ENCODE data around the gene FAM156A.
"Not testable (repeated sequence)": the region's sequence is repeated elsewhere in the genome, so short reads cannot be mapped to it uniquely, and the experiment has no call there.

The FAM156A gene

GRCh38 chrX:52906072-52906471 lies 52.2 kb downstream of the FAM156A start:
- not testable (repeated sequence) for H3K4me3 ChIP-seq (ENCODE audit: low read length in 2 of 2); H3K14ac ChIP-seq (ENCODE audit: low read length); H3K4me2 ChIP-seq (ENCODE audit: insufficient read depth, low read length, poor library complexity, severe bottlenecking); H3K27me3 ChIP-seq (ENCODE audit: control insufficient read depth in 3 of 3, insufficient read depth in 3 of 3, low read depth in 1 of 3, low read length in 3 of 3); H3K4ac ChIP-seq (ENCODE audit: low read length); H3K23ac ChIP-seq (ENCODE audit: low read depth, low read length, poor library complexity); H4K8ac ChIP-seq (ENCODE audit: low read depth, low read length); H4K91ac ChIP-seq (ENCODE audit: low read depth, low read length, poor library complexity); H3K27ac ChIP-seq (replicated peaks; ENCODE audit: low read length); H2AK5ac ChIP-seq (ENCODE audit: low read depth, low read length); DNase-seq (ENCODE audit: low spot score); H3K79me1 ChIP-seq (ENCODE audit: low read depth, low read length); H2BK5ac ChIP-seq (ENCODE audit: low read length); H2BK12ac ChIP-seq (ENCODE audit: low read length); H3K9ac ChIP-seq (ENCODE audit: low read depth, low read length, poor library complexity); H2BK120ac ChIP-seq (ENCODE audit: low read depth, low read length); H3K9me3 ChIP-seq (replicated peaks in 1 of 2; ENCODE audit: control insufficient read depth in 2 of 2, insufficient read depth in 1 of 2, low read depth in 1 of 2, low read length in 2 of 2); H3K18ac ChIP-seq (ENCODE audit: low read length); H3K4me1 ChIP-seq (ENCODE audit: control insufficient read depth in 2 of 2, insufficient read depth in 1 of 2, low read depth in 1 of 2, low read length in 2 of 2); H2BK15ac ChIP-seq (ENCODE audit: low read length); H3K36me3 ChIP-seq (replicated peaks in 1 of 2; ENCODE audit: control insufficient read depth in 2 of 2, insufficient read depth in 2 of 2, low read length in 2 of 2); H2AFZ ChIP-seq (ENCODE audit: low read length)
- WGBS, 2 donors (ENCODE audit: extremely low coverage in 2 of 2, insufficient read length in 2 of 2, insufficient replicate concordance in 1 of 2) = no CpG with 5 or more reads among the region's 4 CpGs

GRCh38 chrX:52905531-52905930 lies 52.8 kb downstream of the FAM156A start:
- H4K8ac ChIP-seq (ENCODE audit: low read depth, low read length); H2BK5ac ChIP-seq (ENCODE audit: low read length); H2AFZ ChIP-seq (ENCODE audit: low read length); H3K4me1 ChIP-seq (ENCODE audit: control insufficient read depth in 2 of 2, insufficient read depth in 1 of 2, low read depth in 1 of 2, low read length in 2 of 2); H3K27ac ChIP-seq (replicated peaks; ENCODE audit: low read length); H3K9me3 ChIP-seq (replicated peaks in 1 of 2; ENCODE audit: control insufficient read depth in 2 of 2, insufficient read depth in 1 of 2, low read depth in 1 of 2, low read length in 2 of 2); H2AK5ac ChIP-seq (ENCODE audit: low read depth, low read length); H3K18ac ChIP-seq (ENCODE audit: low read length); H3K4me2 ChIP-seq (ENCODE audit: insufficient read depth, low read length, poor library complexity, severe bottlenecking); H3K14ac ChIP-seq (ENCODE audit: low read length); H3K27me3 ChIP-seq (ENCODE audit: control insufficient read depth in 3 of 3, insufficient read depth in 3 of 3, low read depth in 1 of 3, low read length in 3 of 3); H2BK120ac ChIP-seq (ENCODE audit: low read depth, low read length); H3K23ac ChIP-seq (ENCODE audit: low read depth, low read length, poor library complexity); H3K4me3 ChIP-seq (ENCODE audit: low read length in 2 of 2); DNase-seq (ENCODE audit: low spot score); H2BK12ac ChIP-seq (ENCODE audit: low read length); H3K4ac ChIP-seq (ENCODE audit: low read length); H4K91ac ChIP-seq (ENCODE audit: low read depth, low read length, poor library complexity); H2BK15ac ChIP-seq (ENCODE audit: low read length); H3K36me3 ChIP-seq (replicated peaks in 1 of 2; ENCODE audit: control insufficient read depth in 2 of 2, insufficient read depth in 2 of 2, low read length in 2 of 2); H3K79me1 ChIP-seq (ENCODE audit: low read depth, low read length); H3K9ac ChIP-seq (ENCODE audit: low read depth, low read length, poor library complexity): not testable (repeated sequence)
- no CpG with 5 or more reads among the region's 10 CpGs for WGBS, 2 donors (ENCODE audit: extremely low coverage in 2 of 2, insufficient read length in 2 of 2, insufficient replicate concordance in 1 of 2)

Data from neuronal stem cell (in vitro differentiated cells).